Superior temporal gyrus (tissue), 1 donor: ENCODE measurements around the gene CAMK2A.

Experiments used
- DNase-seq: peaks from one replicate; pipeline ENCODE4 v3.0.0-alpha.2; 2016; ENCODE audit errors: extremely low spot score

Gene CAMK2A

GRCh38 chr5:150188146-150188842, 101.3 kb downstream of the CAMK2A start:
- DNase-seq = no peak

DNA sequence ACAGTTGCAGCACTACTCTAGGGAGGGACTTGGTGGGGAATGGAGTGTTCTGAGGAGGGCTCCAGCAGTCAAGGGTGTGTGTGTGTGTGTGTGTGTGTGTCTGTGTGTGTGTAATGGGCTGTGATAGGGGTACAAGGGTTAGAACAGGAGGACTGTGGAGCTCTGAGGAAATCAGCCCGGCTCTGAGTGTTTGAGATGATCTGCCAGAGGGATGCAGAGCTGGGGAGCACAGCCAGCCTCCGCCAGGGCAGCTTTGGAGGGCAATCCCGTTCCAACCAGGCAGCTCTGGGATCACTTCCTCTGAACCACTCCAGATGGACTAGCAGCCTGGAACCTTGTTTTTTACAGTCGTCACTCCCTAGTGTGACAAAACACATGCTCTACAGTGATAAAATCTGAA, 102.7 kb downstream of the CAMK2A start:
- no peak for DNase-seq

DNA sequence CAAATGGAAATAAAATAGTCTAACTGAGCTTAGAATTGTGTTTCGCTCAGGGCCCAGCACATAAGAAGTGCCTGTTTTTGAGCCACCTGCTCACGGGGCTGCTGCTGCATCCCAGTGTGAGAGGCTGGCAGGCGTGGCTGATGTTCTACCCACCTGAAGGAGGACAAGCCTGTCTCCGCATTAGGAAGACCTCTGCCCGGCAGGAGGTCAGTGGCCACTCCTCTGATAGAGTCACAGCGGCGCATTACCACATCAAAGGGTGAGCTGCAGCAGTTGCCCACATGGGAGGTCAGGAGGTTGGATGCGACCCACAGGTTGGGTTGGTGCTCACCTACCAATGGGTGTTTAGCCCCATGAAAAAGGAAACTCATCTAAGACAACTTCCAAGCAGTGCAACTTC, 103.4 kb downstream of the CAMK2A start:
- DNase-seq = no peak

DNA sequence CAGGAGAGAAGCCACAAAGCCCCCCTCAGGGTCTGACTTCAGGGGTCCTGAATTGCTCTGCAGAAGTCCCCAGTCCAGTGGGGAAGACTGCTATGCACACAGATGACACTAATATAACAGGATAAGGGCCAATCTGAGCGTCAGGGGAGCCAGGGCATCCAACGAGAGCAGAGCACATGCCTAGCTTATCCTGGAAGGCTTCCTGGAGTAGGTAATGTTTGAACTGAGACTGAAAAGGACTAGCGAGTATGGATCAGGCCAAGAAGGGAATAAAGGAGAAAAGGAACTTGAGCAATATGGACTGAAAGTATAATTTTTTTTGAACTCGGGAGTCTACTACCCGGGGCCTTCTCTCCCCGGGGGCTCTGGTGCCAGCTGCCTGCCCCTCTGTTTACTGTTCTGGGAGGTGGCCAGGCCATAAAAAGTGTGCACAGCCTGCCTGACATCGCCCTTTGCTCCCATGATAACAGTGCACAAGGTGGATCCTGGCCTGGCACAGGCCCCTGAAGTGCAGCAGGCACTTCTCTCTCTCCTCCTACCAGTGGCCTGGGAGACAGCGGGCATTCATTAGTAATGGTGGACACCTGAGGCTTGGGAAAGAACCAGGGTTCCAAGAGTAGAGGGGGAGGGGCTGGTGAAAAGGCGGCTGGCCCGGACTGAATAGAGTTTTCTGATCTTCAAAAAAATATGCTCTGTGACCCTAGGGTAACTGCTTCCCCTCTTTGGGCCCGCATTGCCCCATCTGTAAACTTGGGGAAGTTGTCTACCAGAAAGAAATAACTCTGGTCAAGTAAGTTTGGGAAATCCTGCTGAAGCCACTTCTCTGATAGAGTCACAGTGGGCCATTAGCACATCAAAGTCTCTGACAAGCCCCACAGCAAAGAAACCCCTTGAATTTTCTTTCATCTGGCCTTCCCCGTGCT, 104.3 kb downstream of the CAMK2A start:
- no peak for DNase-seq

GRCh38 chr5:150184006-150184405, 105.6 kb downstream of the CAMK2A start:
- no peak for DNase-seq

DNA sequence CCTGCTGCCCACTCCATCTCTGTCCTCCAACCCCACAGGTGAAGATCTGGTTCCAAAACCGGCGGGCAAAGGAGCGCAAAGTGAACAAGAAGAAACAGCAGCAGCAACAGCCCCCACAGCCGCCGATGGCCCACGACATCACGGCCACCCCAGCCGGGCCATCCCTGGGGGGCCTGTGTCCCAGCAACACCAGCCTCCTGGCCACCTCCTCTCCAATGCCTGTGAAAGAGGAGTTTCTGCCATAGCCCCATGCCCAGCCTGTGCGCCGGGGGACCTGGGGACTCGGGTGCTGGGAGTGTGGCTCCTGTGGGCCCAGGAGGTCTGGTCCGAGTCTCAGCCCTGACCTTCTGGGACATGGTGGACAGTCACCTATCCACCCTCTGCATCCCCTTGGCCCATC, 106.1 kb downstream of the CAMK2A start:
- no peak for DNase-seq

DNA sequence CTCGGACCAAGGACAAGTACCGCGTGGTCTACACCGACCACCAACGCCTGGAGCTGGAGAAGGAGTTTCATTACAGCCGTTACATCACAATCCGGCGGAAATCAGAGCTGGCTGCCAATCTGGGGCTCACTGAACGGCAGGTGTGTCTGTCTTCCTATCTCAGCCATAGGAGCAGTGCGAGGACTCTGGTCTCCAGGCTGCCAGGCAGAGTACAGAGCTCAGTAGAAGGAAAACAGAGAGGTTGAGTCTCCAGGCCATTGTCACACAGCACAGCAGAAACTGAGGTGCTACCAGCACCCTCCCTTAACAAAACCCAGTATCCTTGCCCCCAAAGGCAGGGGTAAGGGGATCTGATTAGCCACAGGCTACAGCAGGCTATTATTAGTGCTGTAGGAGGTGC, 106.8 kb downstream of the CAMK2A start:
- DNase-seq = no peak

GRCh38 chr5:150181766-150182545, 107.6 kb downstream of the CAMK2A start:
- no peak for DNase-seq

- DNase-seq = no peak
Observed at GRCh38 chr5:150181027-150181426, 108.5 kb downstream of the CAMK2A start.

DNA sequence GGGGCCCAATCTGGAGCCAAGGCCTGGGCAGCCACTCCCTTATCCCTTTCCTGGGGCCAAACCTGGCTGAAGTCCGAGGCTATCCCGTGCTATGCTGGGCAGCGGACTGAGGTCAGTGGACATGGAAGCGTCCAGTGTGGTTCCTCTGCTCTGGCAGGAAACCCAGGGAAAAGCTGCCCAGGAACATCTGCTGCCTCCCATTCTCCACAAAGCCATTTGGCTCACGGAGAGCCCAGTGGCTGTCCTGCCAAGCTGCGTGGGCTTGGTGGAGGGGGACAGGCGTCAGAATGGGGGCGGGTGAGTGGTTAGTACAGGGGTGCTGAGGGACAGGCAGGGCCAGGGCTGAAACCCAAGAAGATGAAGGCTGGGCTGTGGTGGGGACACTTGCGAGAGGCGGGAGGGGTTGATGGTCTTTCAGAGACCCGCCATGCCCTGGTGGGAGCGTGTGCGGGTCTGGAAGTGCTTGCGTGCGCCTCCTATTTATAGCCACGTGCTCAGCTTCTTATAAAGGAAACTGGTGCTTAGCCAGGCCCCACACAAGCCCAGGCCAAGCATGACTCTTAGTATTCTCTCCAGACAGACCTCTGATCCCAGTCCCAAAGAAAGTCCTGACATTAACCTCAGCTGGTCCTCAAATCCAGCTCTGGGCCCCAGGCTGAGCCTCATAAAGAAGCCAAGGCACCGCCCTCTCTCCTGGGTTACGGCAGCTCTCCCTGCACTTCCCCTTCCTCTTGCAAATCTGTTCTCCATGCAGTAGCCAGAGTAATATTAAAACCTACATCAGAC, 109.1 kb downstream of the CAMK2A start:
- DNase-seq = peak; percentile 67

GRCh38 chr5:150179019-150179620, 110.5 kb downstream of the CAMK2A start:
- DNase-seq = no peak

DNA sequence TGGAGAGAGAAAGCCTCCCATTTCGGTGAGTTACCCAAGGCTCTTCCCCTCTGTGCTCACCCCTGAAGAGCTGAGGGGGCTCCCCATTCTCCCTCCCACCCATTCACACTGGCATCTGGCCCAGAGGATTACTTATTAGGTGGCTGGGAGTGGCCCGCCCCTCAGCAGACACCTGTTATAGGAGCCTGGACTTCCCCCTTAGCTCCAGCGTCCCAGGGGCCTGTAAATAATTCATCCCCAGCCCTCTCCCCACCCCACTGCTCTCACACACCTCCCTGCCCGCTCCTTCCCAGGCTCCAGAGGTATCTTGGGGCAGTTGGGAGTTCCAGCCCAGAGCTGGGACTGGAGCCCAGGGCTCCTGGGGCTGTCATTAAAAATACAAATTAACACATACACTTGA, 111.3 kb downstream of the CAMK2A start:
- no peak for DNase-seq

GRCh38 chr5:150177721-150178120, 111.9 kb downstream of the CAMK2A start:
- no peak for DNase-seq

GRCh38 chr5:150176745-150177477, 112.7 kb downstream of the CAMK2A start:
- no peak for DNase-seq

- no peak for DNase-seq
Observed at GRCh38 chr5:150175536-150175935, 114.0 kb downstream of the CAMK2A start.

GRCh38 chr5:150175076-150175475, 114.5 kb downstream of the CAMK2A start:
- no peak for DNase-seq

DNA sequence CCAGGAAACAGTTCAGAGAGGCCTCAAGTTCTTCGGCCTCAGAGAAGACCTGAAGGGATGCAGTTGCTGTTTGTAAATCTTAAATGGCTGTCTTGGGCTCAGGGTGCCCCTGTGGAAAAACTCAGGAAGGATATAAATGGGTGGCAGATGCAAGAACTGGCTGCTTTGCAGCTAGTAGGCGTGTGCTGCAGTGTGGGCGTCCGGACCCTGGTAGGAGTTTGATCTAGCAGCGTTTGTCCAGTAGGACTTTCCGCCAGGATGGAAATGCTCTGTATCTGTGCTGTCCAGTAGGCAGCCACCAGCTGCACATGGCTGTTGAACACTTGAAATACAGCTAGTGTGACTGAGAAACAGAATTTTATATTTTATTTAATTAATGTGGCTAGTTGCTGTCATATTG, 115.3 kb downstream of the CAMK2A start:
- DNase-seq = no peak

DNA sequence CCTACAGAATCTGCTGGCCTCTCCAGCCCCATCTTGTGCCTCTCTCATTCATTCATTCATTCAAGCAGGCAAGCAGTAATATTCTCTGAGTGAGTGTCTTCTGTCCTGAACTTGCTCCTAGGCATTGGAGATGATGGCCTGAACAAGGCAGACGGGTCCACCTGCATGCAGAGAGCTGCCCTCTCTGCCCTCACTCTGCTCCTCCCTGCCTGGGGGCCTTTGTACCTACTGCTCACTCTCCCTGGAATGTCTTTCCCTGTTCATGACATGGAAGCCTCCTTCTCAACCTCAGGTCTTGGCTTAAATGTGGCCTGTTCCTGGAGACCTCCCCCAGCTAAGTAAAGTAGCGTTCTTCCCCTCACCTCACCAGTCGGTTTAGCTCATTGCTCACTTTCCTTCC, 116.4 kb downstream of the CAMK2A start:
- no peak for DNase-seq

DNA sequence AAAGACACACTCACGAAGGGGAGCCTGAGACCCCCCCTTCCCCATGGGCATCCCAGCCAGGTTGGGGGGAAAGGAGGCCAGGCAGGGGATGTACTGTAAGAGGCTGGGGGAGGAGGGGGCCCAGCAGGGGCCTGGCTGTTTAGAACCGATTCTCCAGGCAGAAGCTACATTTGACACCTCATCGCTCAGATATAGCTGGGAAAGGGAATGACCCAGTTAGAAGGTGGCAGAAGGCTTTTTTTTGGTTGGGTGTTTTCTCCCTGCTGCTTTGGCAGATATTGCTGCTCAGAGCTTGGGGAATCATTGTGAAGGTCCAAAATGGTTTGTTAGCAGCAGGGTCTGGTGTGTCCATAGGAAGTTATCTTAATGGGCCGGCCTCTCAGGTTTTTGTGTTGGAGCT, 117.0 kb downstream of the CAMK2A start:
- no peak for DNase-seq

GRCh38 chr5:150172145-150172544, 117.4 kb downstream of the CAMK2A start:
- DNase-seq = no peak
